H9 (cell line): Measurements from ENCODE around the gene TMEM200C. TPM values are rescaled to one million over a fixed set of nuclear protein-coding genes. Genes with fewer than 3 reads are reported as not detected.

Experiments
- DNase-seq: peaks from one replicate; pipeline ENCODE4 v3.0.0-alpha.2; 2017
- H2AFZ ChIP-seq: one replicate; pipeline ENCODE4 v1.6.1; 2013; ENCODE audit warnings: mild to moderate bottlenecking, low read length, control low read depth, moderate library complexity
- H2AK5ac ChIP-seq: 2 replicates; pipeline ENCODE4 v1.6.1; 2013; ENCODE audit warnings: low read length, control low read depth, mixed read lengths; ENCODE audit not compliant: insufficient read length
- H2BK120ac ChIP-seq: one replicate; pipeline ENCODE4 v1.6.1; 2013; ENCODE audit warnings: low read depth, mild to moderate bottlenecking, low read length, control low read depth, inconsistent platforms; ENCODE audit not compliant: poor library complexity, severe bottlenecking
- H2BK12ac ChIP-seq: 2 replicates; pipeline ENCODE4 v1.6.1; 2013; ENCODE audit warnings: low read length, control low read depth, mixed read lengths, low read depth; ENCODE audit not compliant: insufficient read length
- H2BK15ac ChIP-seq: 2 replicates; pipeline ENCODE4 v1.6.1; 2013; ENCODE audit warnings: low read depth, low read length, control low read depth
- H2BK20ac ChIP-seq: one replicate; pipeline ENCODE4 v1.6.1; 2013; ENCODE audit warnings: low read depth, mild to moderate bottlenecking, low read length, control low read depth, inconsistent platforms; ENCODE audit not compliant: poor library complexity, severe bottlenecking
- H2BK5ac ChIP-seq: 2 replicates; pipeline ENCODE4 v1.6.1; 2013; ENCODE audit warnings: low read length, control low read depth, mixed read lengths; ENCODE audit not compliant: insufficient read length
- H3K14ac ChIP-seq: 2 replicates; pipeline ENCODE4 v1.6.1; 2013; ENCODE audit warnings: low read length, control low read depth; ENCODE audit not compliant: insufficient read depth
- H3K18ac ChIP-seq: 2 replicates; pipeline ENCODE4 v1.6.1; 2013; ENCODE audit warnings: low read depth, mild to moderate bottlenecking, mixed read lengths, low read length, control low read depth; ENCODE audit not compliant: insufficient read length
- H3K23ac ChIP-seq: 2 replicates; pipeline ENCODE4 v1.6.1; 2013; ENCODE audit warnings: low read length, control low read depth, mixed read lengths, low read depth; ENCODE audit not compliant: insufficient read length
- H3K23me2 ChIP-seq: 2 replicates; pipeline ENCODE4 v1.6.1; 2013; ENCODE audit warnings: low read depth, mild to moderate bottlenecking, mixed read lengths, low read length, control low read depth; ENCODE audit not compliant: insufficient read length, poor library complexity, severe bottlenecking
- H3K27ac ChIP-seq: 2 replicates; pipeline ENCODE4 v1.5.1; 2013; ENCODE audit warnings: low read length, control low read depth, mixed read lengths, low read depth; ENCODE audit not compliant: insufficient read length
- H3K27me3 ChIP-seq: 2 replicates; pipeline ENCODE4 v1.6.1; 2013; ENCODE audit warnings: low read length, control low read depth, inconsistent platforms; ENCODE audit not compliant: insufficient read depth
- H3K4ac ChIP-seq: 2 replicates; pipeline ENCODE4 v1.6.1; 2013; ENCODE audit warnings: low read depth, mild to moderate bottlenecking, control low read depth, inconsistent platforms, low read length, moderate library complexity
- H3K4me1 ChIP-seq: 2 replicates; pipeline ENCODE4 v1.6.1; 2013; ENCODE audit warnings: low read length, control low read depth, inconsistent platforms; ENCODE audit not compliant: insufficient read depth
- H3K4me2 ChIP-seq: 2 replicates; pipeline ENCODE4 v1.6.1; 2013; ENCODE audit warnings: low read length, control low read depth, mixed read lengths; ENCODE audit not compliant: insufficient read length, insufficient read depth
- H3K56ac ChIP-seq: 2 replicates; pipeline ENCODE4 v1.6.1; 2013; ENCODE audit warnings: low read depth, mild to moderate bottlenecking, mixed read lengths, low read length, control low read depth; ENCODE audit not compliant: insufficient read length
- H3K79me1 ChIP-seq: 2 replicates; pipeline ENCODE4 v1.6.1; 2013; ENCODE audit warnings: low read depth, mild to moderate bottlenecking, moderate library complexity, low read length, control low read depth, inconsistent platforms; ENCODE audit not compliant: insufficient read depth, poor library complexity, severe bottlenecking
- H3K79me2 ChIP-seq: 2 replicates; pipeline ENCODE4 v1.6.1; 2013; ENCODE audit warnings: low read length, control low read depth, inconsistent platforms; ENCODE audit not compliant: insufficient read depth
- H3K9ac ChIP-seq: 2 replicates; pipeline ENCODE4 v1.6.1; 2013; ENCODE audit warnings: low read length, control low read depth, mixed read lengths; ENCODE audit not compliant: insufficient read length; ENCODE audit errors: extremely low read depth
- H3K9me3 ChIP-seq: one replicate; pipeline ENCODE4 v1.6.1; 2013; ENCODE audit warnings: low read depth, low read length, inconsistent platforms; ENCODE audit not compliant: control insufficient read depth
- H3T11ph ChIP-seq: one replicate; pipeline ENCODE4 v1.6.1; 2013; ENCODE audit warnings: mild to moderate bottlenecking, low read length, control low read depth, inconsistent platforms
- H4K20me1 ChIP-seq: one replicate; pipeline ENCODE4 v1.6.1; 2013; ENCODE audit not compliant: control insufficient read depth, insufficient read length, insufficient read depth
- H4K5ac ChIP-seq: 2 replicates; pipeline ENCODE4 v1.6.1; 2013; ENCODE audit warnings: low read depth, mild to moderate bottlenecking, mixed read lengths, low read length, control low read depth; ENCODE audit not compliant: insufficient read length
- H4K8ac ChIP-seq: replicated peaks from 2 replicates; pipeline ENCODE4 v1.6.1; 2013; ENCODE audit warnings: low read length, control low read depth, mixed read lengths, low read depth; ENCODE audit not compliant: insufficient read length
- H4K91ac ChIP-seq: 2 replicates; pipeline ENCODE4 v1.6.1; 2013; ENCODE audit warnings: low read depth, mild to moderate bottlenecking, moderate library complexity, mixed read lengths, low read length, control low read depth; ENCODE audit not compliant: insufficient read length
- H3K27ac Mint-ChIP-seq, 3 experiments: 2 replicates in 2 of 3; 3 replicates in 1 of 3; pipeline ENCODE4 v1.8.0; 2020 to 2021; ENCODE audit warnings: mixed read lengths in 3 of 3, mild to moderate bottlenecking in 1 of 3, moderate library complexity in 1 of 3
- H3K27me3 Mint-ChIP-seq: 2 replicates; pipeline ENCODE4 v1.8.0; 2021; ENCODE audit warnings: low read depth, mild to moderate bottlenecking, moderate library complexity, mixed read lengths
- H3K36me3 Mint-ChIP-seq, 3 experiments: 2 replicates in 2 of 3; 3 replicates in 1 of 3; pipeline ENCODE4 v1.8.0; 2020 to 2021; ENCODE audit warnings: low read depth in 3 of 3, mixed read lengths in 3 of 3; ENCODE audit not compliant: insufficient read depth in 1 of 3
- H3K4me1 Mint-ChIP-seq, 2 experiments: 2 replicates each; pipeline ENCODE4 v1.8.0; 2020; ENCODE audit warnings: mixed read lengths in 2 of 2
- H3K4me3 Mint-ChIP-seq, 2 experiments: 2 replicates in 1 of 2; 3 replicates in 1 of 2; pipeline ENCODE4 v1.8.0; 2020 to 2021; ENCODE audit warnings: mild to moderate bottlenecking in 2 of 2, mixed read lengths in 2 of 2, moderate library complexity in 1 of 2
- H3K9me3 Mint-ChIP-seq, 2 experiments: 2 replicates in 1 of 2; 3 replicates in 1 of 2; pipeline ENCODE4 v1.8.0; 2020; ENCODE audit warnings: mild to moderate bottlenecking in 2 of 2, mixed read lengths in 2 of 2, moderate library complexity in 1 of 2
- WGBS: extraction: QIAGEN DNeasy Blood & Tissue Kit; methylation state at CpG from one replicate; pipeline ENCODE4 v1.1.7; 2013; ENCODE audit warnings: missing lambda C conversion rate, low lambda C conversion rate, mixed read lengths; ENCODE audit not compliant: insufficient read length; ENCODE audit errors: extremely low coverage; 5-methylcytosine and 5-hydroxymethylcytosine counted together
- total RNA-seq: library from RNA; stranded (reverse); gene quantifications from 2 replicates; pipeline ENCODE4 v1.2.1, GENCODE V29; 2021
- TF ChIP-seq, protein P1 (sequence below): fragments of 200-600 bp; sonication (generic); conservative IDR thresholded peaks from 3 replicates; pipeline ENCODE4 v1.8.0; 2021; ENCODE audit warnings: antibody characterized with exemption, mild to moderate bottlenecking

The TMEM200C gene
- total RNA-seq, 1 experiment from 2014 or later, result 6.3 TPM

DNA sequence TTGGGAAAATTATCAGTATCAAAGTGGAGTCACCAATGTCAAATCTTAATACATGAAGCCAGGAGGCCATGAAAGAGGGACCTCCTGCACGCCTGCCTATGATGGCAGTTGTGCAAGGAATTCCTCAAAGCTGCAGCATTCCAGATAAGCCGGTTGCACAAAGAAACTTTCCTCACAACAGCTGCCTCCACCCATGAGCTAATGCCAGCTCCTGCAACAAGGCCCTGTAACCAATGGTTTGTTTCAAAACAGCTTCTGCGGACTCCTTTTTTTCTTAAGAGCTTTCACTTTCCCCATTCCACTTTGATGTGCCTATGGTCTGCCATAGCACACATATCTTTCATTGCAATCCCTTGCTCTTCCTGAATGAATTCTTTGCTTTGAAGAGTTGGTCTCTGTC, 22.4 kb downstream of the TMEM200C start:
- H3K9me3 ChIP-seq, result no peaks in the 10 kb centered on the region
- WGBS, result no CpG with 5 or more reads among the region's 3 CpGs

More for the DNA sequence above, 22.4 kb downstream of the TMEM200C start:
- no peak overlapping the region for H3K23ac ChIP-seq
- Mint-ChIP-seq H3K4me3 (no peak overlapping the region), H3K27ac (no peak overlapping the region), H3K36me3 (no peaks in the 10 kb centered on the region), H3K9me3 (no peaks in the 10 kb centered on the region; a peak in 1 of 5 replicates), H3K4me1 (peaks cover 0 to 3% of the 10 kb centered on the region in 2 experiments; a peak in 3 of 4 replicates), H3K27me3 (no peaks in the 10 kb centered on the region; the same call in none of the 2 replicates)
- no peak overlapping the region for H4K91ac ChIP-seq
- no peak overlapping the region for H2BK15ac ChIP-seq
- no peaks in the 10 kb centered on the region for H4K20me1 ChIP-seq
- no peak overlapping the region for H4K5ac ChIP-seq
- H2AFZ ChIP-seq, result no peak overlapping the region
- no peak overlapping the region for H3K14ac ChIP-seq
- no peak overlapping the region for H3K18ac ChIP-seq
- no peak overlapping the region for H2BK120ac ChIP-seq
- H3K79me2 ChIP-seq, result no peaks in the 10 kb centered on the region
- H3K4me1 ChIP-seq, result no peaks in the 10 kb centered on the region
- no peak overlapping the region for H3K4me2 ChIP-seq
- no peak overlapping the region for H3K27ac ChIP-seq
- no peak overlapping the region for H2AK5ac ChIP-seq
- no peak overlapping the region for H2BK5ac ChIP-seq
- no peak overlapping the region for H3K4ac ChIP-seq
- H3K9ac ChIP-seq, result no peak overlapping the region
- H3K79me1 ChIP-seq, result no peaks in the 10 kb centered on the region
- H3T11ph ChIP-seq, result no peak overlapping the region
- TF ChIP-seq, protein P1, sequence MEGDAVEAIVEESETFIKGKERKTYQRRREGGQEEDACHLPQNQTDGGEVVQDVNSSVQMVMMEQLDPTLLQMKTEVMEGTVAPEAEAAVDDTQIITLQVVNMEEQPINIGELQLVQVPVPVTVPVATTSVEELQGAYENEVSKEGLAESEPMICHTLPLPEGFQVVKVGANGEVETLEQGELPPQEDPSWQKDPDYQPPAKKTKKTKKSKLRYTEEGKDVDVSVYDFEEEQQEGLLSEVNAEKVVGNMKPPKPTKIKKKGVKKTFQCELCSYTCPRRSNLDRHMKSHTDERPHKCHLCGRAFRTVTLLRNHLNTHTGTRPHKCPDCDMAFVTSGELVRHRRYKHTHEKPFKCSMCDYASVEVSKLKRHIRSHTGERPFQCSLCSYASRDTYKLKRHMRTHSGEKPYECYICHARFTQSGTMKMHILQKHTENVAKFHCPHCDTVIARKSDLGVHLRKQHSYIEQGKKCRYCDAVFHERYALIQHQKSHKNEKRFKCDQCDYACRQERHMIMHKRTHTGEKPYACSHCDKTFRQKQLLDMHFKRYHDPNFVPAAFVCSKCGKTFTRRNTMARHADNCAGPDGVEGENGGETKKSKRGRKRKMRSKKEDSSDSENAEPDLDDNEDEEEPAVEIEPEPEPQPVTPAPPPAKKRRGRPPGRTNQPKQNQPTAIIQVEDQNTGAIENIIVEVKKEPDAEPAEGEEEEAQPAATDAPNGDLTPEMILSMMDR, result no peak
- H3K23me2 ChIP-seq, result no peaks in the 10 kb centered on the region
- H3K27me3 ChIP-seq, result no peaks in the 10 kb centered on the region
- DNase-seq, result no peak
- no peak overlapping the region for H4K8ac ChIP-seq
- H2BK20ac ChIP-seq, result no peak overlapping the region
- H2BK12ac ChIP-seq, result no peak overlapping the region
- H3K56ac ChIP-seq, result no peak overlapping the region
